Measurements from ENCODE around the gene SPOCD1.

- TF ChIP-seq CTCF (IDR thresholded peaks at IDR 0.05): no peak
- no peak for TF ChIP-seq POLR2AphosphoS5 (IDR thresholded peaks at IDR 0.05)
These were observed 41.3 kb downstream of the SPOCD1 start for GRCh38 chr1:31774495-31774894.

Data from prostate gland (tissue), 2 donors.